Loucy (cell line): ENCODE measurements around the gene ARPC4.

Source experiments
- H2AFZ ChIP-seq: fragments of 200-600 bp; sonication (generic); 2 replicates; pipeline ENCODE4 v1.6.0; 2016; ENCODE audit warnings: antibody characterized with exemption, mild to moderate bottlenecking, low read length, moderate library complexity
- H3F3A ChIP-seq: fragments of 200-600 bp; 2 replicates; pipeline ENCODE4 v1.6.0; 2016; ENCODE audit warnings: antibody characterized with exemption, low read depth, mild to moderate bottlenecking
- H3K27me3 ChIP-seq: fragments of 200-600 bp; sonication (generic); 2 replicates; pipeline ENCODE4 v1.6.1; 2014; ENCODE audit warnings: low read length, mild to moderate bottlenecking; ENCODE audit not compliant: insufficient read depth, poor library complexity, severe bottlenecking
- H3K36me3 ChIP-seq: fragments of 200-600 bp; sonication (generic); 2 replicates; pipeline ENCODE4 v1.6.1; 2016; ENCODE audit warnings: low read length; ENCODE audit not compliant: insufficient read depth
- H3K4me1 ChIP-seq: fragments of 200-600 bp; sonication (generic); 2 replicates; pipeline ENCODE4 v1.5.1; 2014; ENCODE audit warnings: low read length, mild to moderate bottlenecking; ENCODE audit not compliant: insufficient read depth, poor library complexity, severe bottlenecking
- H3K4me2 ChIP-seq: fragments of 200-600 bp; sonication (generic); 2 replicates; pipeline ENCODE4 v1.6.0; 2014; ENCODE audit warnings: antibody characterized with exemption, low read length, low read depth, mild to moderate bottlenecking; ENCODE audit not compliant: poor library complexity, severe bottlenecking
- H3K4me3 ChIP-seq: fragments of 200-600 bp; sonication (generic); 2 replicates; pipeline ENCODE4 v1.5.1; 2014; ENCODE audit warnings: low read length, mild to moderate bottlenecking, mixed read lengths; ENCODE audit not compliant: poor library complexity, severe bottlenecking
- H3K79me2 ChIP-seq: fragments of 200-600 bp; sonication (generic); 2 replicates; pipeline ENCODE4 v1.6.1; 2014; ENCODE audit warnings: low read length; ENCODE audit not compliant: insufficient read depth
- H3K9ac ChIP-seq: fragments of 200-600 bp; sonication (generic); 2 replicates; pipeline ENCODE4 v1.6.0; 2014; ENCODE audit warnings: mild to moderate bottlenecking, low read depth, low read length, moderate library complexity; ENCODE audit not compliant: poor library complexity, severe bottlenecking
- H3K9me2 ChIP-seq: fragments of 200-600 bp; sonication (generic); replicated peaks from 2 replicates; pipeline ENCODE4 v1.6.1; 2016; ENCODE audit warnings: low read depth, low read length, mixed read lengths
- H3K9me3 ChIP-seq: fragments of 200-600 bp; sonication (generic); 2 replicates; pipeline ENCODE4 v1.6.1; 2014; ENCODE audit warnings: mild to moderate bottlenecking, antibody characterized with exemption, low read length, low read depth; ENCODE audit not compliant: insufficient read depth
- H4K20me1 ChIP-seq: fragments of 200-600 bp; sonication (generic); 2 replicates; pipeline ENCODE4 v1.6.0; 2014; ENCODE audit warnings: antibody characterized with exemption, low read length, mild to moderate bottlenecking; ENCODE audit not compliant: insufficient read depth, poor library complexity, severe bottlenecking
- EZH2phosphoT487 ChIP-seq: fragments of 200-600 bp; IDR thresholded peaks from 2 replicates; pipeline ENCODE4 v1.6.1; 2018; ENCODE audit warnings: antibody characterized with exemption, mild to moderate bottlenecking, moderate library complexity, borderline replicate concordance
- TF ChIP-seq, protein P1 (sequence below): fragments of 200-600 bp; sonication (generic); conservative IDR thresholded peaks from 2 replicates; pipeline ENCODE4 v1.5.1; 2014; ENCODE audit warnings: mild to moderate bottlenecking, antibody characterized with exemption, low read length

Gene ARPC4

DNA sequence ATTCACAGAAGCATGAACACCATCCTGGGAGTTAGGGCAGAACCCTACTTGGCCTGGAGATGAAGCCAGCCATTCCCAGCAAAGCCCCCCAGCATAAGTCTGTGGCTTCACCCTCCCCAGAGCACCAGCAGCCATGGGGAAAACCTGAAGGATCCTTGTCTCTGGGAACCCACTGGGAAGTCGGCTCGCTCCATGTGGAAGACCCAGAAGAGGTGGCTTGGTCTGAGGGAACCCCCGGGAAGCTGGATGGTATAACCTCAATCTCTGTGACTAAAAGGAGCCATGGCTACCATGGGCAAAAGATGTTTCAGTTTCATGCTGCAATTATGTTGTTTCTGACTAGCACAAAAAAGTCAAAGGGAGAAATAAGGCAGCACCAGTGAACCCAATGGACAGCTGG, 62.7 kb downstream of the ARPC4 start:
- H3K36me3 ChIP-seq: no peaks in the 10 kb centered on the region
- no peaks in the 10 kb centered on the region for H3K27me3 ChIP-seq
- no peaks in the 10 kb centered on the region for H3K9me2 ChIP-seq
- no peaks in the 10 kb centered on the region for H3K9me3 ChIP-seq
- H3K79me2 ChIP-seq: no peaks in the 10 kb centered on the region
- H3F3A ChIP-seq: no peaks in the 10 kb centered on the region
- no peak overlapping the region for H2AFZ ChIP-seq
- H3K4me2 ChIP-seq: no peak overlapping the region
- no peak for TF ChIP-seq EZH2phosphoT487
- TF ChIP-seq, protein P1, sequence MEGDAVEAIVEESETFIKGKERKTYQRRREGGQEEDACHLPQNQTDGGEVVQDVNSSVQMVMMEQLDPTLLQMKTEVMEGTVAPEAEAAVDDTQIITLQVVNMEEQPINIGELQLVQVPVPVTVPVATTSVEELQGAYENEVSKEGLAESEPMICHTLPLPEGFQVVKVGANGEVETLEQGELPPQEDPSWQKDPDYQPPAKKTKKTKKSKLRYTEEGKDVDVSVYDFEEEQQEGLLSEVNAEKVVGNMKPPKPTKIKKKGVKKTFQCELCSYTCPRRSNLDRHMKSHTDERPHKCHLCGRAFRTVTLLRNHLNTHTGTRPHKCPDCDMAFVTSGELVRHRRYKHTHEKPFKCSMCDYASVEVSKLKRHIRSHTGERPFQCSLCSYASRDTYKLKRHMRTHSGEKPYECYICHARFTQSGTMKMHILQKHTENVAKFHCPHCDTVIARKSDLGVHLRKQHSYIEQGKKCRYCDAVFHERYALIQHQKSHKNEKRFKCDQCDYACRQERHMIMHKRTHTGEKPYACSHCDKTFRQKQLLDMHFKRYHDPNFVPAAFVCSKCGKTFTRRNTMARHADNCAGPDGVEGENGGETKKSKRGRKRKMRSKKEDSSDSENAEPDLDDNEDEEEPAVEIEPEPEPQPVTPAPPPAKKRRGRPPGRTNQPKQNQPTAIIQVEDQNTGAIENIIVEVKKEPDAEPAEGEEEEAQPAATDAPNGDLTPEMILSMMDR: no peak
- no peak overlapping the region for H3K9ac ChIP-seq
- H3K4me3 ChIP-seq: no peak overlapping the region
- no peaks in the 10 kb centered on the region for H3K4me1 ChIP-seq
- H4K20me1 ChIP-seq: no peaks in the 10 kb centered on the region
